MM.1S (cell line): ENCODE results near the gene CNKSR3.

Source experiments
- DNase-seq: peaks from one replicate; pipeline ENCODE4 v3.0.0-alpha.2; 2015
- H2AFZ ChIP-seq: fragments of 300-600 bp; sonication (generic); 2 replicates; pipeline ENCODE4 v1.6.0; 2016; ENCODE audit warnings: antibody characterized with exemption, low read length
- H3F3A ChIP-seq: fragments of 300-600 bp; sonication (generic); 2 replicates; pipeline ENCODE4 v1.6.1; 2016; ENCODE audit warnings: mild to moderate bottlenecking, antibody characterized with exemption, low read length, moderate library complexity, mixed read lengths; ENCODE audit not compliant: insufficient read depth
- H3K27ac ChIP-seq: fragments of 300-600 bp; sonication (generic); 2 replicates; pipeline ENCODE4 v1.5.1; 2016; ENCODE audit warnings: mild to moderate bottlenecking, low read length
- H3K27me3 ChIP-seq: fragments of 300-600 bp; sonication (generic); replicated peaks from 2 replicates; pipeline ENCODE4 v1.6.0; 2016; ENCODE audit warnings: low read length; ENCODE audit not compliant: insufficient read depth
- H3K36me3 ChIP-seq: fragments of 300-600 bp; sonication (generic); replicated peaks from 2 replicates; pipeline ENCODE4 v1.6.1; 2016; ENCODE audit warnings: mild to moderate bottlenecking, low read length, mixed read lengths; ENCODE audit not compliant: insufficient read depth
- H3K4me1 ChIP-seq: fragments of 300-600 bp; sonication (generic); 2 replicates; pipeline ENCODE4 v1.6.1; 2016; ENCODE audit warnings: low read length, mixed read lengths
- H3K4me2 ChIP-seq: fragments of 300-600 bp; sonication (generic); 2 replicates; pipeline ENCODE4 v1.6.0; 2016; ENCODE audit warnings: low read depth, low read length
- H3K4me3 ChIP-seq: fragments of 300-600 bp; sonication (generic); 2 replicates; pipeline ENCODE4 v1.5.1; 2016; ENCODE audit warnings: low read length, mixed read lengths
- H3K79me2 ChIP-seq: fragments of 300-600 bp; sonication (generic); 2 replicates; pipeline ENCODE4 v1.6.1; 2016; ENCODE audit warnings: mixed run types, low read length, mixed read lengths
- H3K9ac ChIP-seq: fragments of 300-600 bp; sonication (generic); 2 replicates; pipeline ENCODE4 v1.6.1; 2016; ENCODE audit warnings: low read length, mixed read lengths
- H3K9me2 ChIP-seq: fragments of 300-600 bp; sonication (generic); replicated peaks from 2 replicates; pipeline ENCODE4 v1.6.1; 2016; ENCODE audit warnings: mild to moderate bottlenecking, low read length, mixed read lengths; ENCODE audit not compliant: insufficient read depth
- H3K9me3 ChIP-seq: fragments of 300-600 bp; sonication (generic); replicated peaks from 2 replicates; pipeline ENCODE4 v1.6.1; 2016; ENCODE audit warnings: mild to moderate bottlenecking, low read length, mixed read lengths; ENCODE audit not compliant: insufficient read depth
- H4K20me1 ChIP-seq: fragments of 300-600 bp; sonication (generic); 2 replicates; pipeline ENCODE4 v1.6.1; 2016; ENCODE audit warnings: mild to moderate bottlenecking, low read length, moderate library complexity, mixed read lengths; ENCODE audit not compliant: insufficient read depth
- EZH2 ChIP-seq: fragments of 300-600 bp; sonication (generic); optimal IDR thresholded peaks from 2 replicates; pipeline ENCODE3; 2017; ENCODE audit warnings: low read depth, mild to moderate bottlenecking, antibody characterized with exemption, low read length, mixed read lengths
- EZH2phosphoT487 ChIP-seq: fragments of 300-600 bp; sonication (generic); IDR thresholded peaks from 2 replicates; pipeline ENCODE4 v1.6.1; 2018; ENCODE audit warnings: antibody characterized with exemption, low read length
- TF ChIP-seq, protein P1 (sequence below): fragments of 300-600 bp; sonication (generic); IDR thresholded peaks from 2 replicates; pipeline ENCODE4 v1.5.1; 2016; ENCODE audit warnings: antibody characterized with exemption, low read length, mixed read lengths

CNKSR3 gene

GRCh38 chr6:154496793-154497517 lies 13.5 kb downstream of the CNKSR3 start:
- H2AFZ ChIP-seq: no peak overlapping the region
- no peaks in the 10 kb centered on the region for H3F3A ChIP-seq
- H3K9ac ChIP-seq: no peak overlapping the region
- no peaks in the 10 kb centered on the region for H3K79me2 ChIP-seq
- no peaks in the 10 kb centered on the region for H3K36me3 ChIP-seq
- no peaks in the 10 kb centered on the region for H3K9me2 ChIP-seq
- H3K27me3 ChIP-seq: no peaks in the 10 kb centered on the region
- H3K27ac ChIP-seq: no peak overlapping the region
- no peak for TF ChIP-seq EZH2phosphoT487
- TF ChIP-seq, protein P1, sequence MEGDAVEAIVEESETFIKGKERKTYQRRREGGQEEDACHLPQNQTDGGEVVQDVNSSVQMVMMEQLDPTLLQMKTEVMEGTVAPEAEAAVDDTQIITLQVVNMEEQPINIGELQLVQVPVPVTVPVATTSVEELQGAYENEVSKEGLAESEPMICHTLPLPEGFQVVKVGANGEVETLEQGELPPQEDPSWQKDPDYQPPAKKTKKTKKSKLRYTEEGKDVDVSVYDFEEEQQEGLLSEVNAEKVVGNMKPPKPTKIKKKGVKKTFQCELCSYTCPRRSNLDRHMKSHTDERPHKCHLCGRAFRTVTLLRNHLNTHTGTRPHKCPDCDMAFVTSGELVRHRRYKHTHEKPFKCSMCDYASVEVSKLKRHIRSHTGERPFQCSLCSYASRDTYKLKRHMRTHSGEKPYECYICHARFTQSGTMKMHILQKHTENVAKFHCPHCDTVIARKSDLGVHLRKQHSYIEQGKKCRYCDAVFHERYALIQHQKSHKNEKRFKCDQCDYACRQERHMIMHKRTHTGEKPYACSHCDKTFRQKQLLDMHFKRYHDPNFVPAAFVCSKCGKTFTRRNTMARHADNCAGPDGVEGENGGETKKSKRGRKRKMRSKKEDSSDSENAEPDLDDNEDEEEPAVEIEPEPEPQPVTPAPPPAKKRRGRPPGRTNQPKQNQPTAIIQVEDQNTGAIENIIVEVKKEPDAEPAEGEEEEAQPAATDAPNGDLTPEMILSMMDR: no peak
- TF ChIP-seq EZH2: no peak
- H3K9me3 ChIP-seq: no peaks in the 10 kb centered on the region
- H4K20me1 ChIP-seq: no peaks in the 10 kb centered on the region
- no peaks in the 10 kb centered on the region for H3K4me1 ChIP-seq
- H3K4me2 ChIP-seq: no peak overlapping the region
- no peak overlapping the region for H3K4me3 ChIP-seq
- DNase-seq: no peak

DNA sequence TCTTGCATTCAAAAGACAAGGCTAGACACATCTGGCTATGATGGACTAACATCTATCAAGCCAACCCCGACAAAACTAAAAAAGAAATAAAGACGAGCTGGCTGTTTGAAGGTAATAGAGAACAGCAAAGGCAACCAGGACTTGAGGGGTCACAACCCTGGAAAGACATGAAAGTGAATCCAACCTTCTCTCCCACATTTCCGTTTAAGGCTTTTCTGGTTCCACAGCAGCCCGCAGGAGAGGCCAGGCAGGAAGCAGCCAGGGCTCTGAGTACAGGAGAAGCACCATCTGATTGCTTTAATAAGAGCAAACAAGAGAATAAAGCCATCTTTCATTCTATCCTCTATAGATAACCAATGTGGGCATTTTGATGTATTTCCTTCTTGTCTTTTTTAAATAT lies 14.3 kb downstream of the CNKSR3 start:
- H3F3A ChIP-seq: no peaks in the 10 kb centered on the region
- no peaks in the 10 kb centered on the region for H3K36me3 ChIP-seq
- no peak overlapping the region for H3K4me3 ChIP-seq
- no peak for TF ChIP-seq EZH2phosphoT487
- TF ChIP-seq, protein P1: no peak
- H3K4me1 ChIP-seq: no peaks in the 10 kb centered on the region
- no peaks in the 10 kb centered on the region for H3K79me2 ChIP-seq
- H2AFZ ChIP-seq: no peak overlapping the region
- H3K9me2 ChIP-seq: no peaks in the 10 kb centered on the region
- H3K9me3 ChIP-seq: no peaks in the 10 kb centered on the region
- H3K27ac ChIP-seq: no peak overlapping the region
- no peak overlapping the region for H3K9ac ChIP-seq
- H3K4me2 ChIP-seq: no peak overlapping the region
- DNase-seq: no peak
- H4K20me1 ChIP-seq: no peaks in the 10 kb centered on the region
- H3K27me3 ChIP-seq: no peaks in the 10 kb centered on the region

GRCh38 chr6:154494592-154495311 lies 15.7 kb downstream of the CNKSR3 start:
- H3K9me3 ChIP-seq: no peaks in the 10 kb centered on the region

More at GRCh38 chr6:154494592-154495311, 15.7 kb downstream of the CNKSR3 start:
- TF ChIP-seq, protein P1: no peak
- TF ChIP-seq EZH2 (no peak), EZH2phosphoT487 (no peak)
- no peaks in the 10 kb centered on the region for H3K4me1 ChIP-seq
- H3K27ac ChIP-seq: no peak overlapping the region
- no peaks in the 10 kb centered on the region for H4K20me1 ChIP-seq
- no peaks in the 10 kb centered on the region for H3K9me2 ChIP-seq
- H3F3A ChIP-seq: no peaks in the 10 kb centered on the region
- no peaks in the 10 kb centered on the region for H3K36me3 ChIP-seq
- H3K4me3 ChIP-seq: no peak overlapping the region
- H3K79me2 ChIP-seq: no peaks in the 10 kb centered on the region
- no peak overlapping the region for H3K4me2 ChIP-seq
- no peak overlapping the region for H3K9ac ChIP-seq
- DNase-seq: no peak
- no peak overlapping the region for H2AFZ ChIP-seq
- no peaks in the 10 kb centered on the region for H3K27me3 ChIP-seq
